Measurements from ENCODE around the gene SYMPK.

The SYMPK gene

DNA sequence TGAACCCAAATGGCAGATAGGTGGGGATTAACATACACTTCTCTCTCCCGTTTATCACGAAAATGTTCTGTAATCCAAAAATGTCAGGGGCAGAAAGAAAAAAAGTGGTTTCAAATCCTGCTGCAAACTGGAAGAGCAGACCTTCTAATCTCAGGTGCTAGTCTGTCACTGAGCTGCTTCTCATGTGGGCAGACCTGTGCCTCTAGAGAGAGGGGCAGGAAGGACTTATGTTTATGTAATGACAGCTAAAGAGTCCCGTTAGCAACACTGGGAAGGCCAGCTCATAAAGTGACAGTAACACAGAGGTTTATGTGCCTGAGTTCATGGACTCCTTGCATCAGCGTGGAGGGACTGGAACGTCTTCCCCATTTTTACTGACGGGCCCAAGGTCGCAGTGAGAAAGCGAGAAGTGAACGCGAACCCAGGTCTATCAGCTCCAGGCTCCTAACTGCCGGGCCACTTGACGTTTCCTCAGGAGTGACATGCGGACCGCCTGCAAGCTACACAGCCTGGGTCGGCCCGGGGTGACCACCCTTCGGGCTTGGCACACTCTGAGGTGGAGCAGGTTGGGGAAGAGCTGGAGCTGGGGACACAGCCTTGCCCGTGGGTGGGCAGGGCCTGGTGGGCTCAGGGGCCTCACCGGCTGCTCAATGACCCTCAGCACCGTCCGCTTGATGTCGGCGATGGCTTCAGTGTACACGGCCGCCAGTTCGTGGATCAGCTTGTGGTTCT, 38.2 kb downstream of the SYMPK start:
- DNase-seq = no peak

DNA sequence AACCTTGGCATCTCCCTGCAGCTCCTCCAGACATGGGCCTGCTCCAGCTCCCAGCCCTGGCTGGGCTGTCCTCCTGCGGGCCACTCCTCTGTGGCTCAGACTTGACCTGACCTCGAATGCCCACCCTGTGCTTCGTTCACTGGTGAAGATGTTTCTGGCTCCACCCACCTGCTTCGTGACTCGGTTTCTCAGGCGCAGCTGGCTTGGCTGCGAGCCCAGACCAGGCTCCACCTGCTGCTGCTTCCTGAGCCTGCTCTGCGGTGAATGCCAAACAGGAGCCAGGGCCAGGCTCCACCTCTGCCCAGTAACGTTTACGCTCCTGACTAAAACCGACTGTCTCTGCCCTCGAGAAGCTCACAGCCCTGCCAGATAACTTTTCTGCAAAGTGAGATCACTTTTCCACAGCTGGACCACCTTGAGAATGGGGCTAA, 38.9 kb downstream of the SYMPK start:
- DNase-seq = peak; percentile 56 to 76

DNA sequence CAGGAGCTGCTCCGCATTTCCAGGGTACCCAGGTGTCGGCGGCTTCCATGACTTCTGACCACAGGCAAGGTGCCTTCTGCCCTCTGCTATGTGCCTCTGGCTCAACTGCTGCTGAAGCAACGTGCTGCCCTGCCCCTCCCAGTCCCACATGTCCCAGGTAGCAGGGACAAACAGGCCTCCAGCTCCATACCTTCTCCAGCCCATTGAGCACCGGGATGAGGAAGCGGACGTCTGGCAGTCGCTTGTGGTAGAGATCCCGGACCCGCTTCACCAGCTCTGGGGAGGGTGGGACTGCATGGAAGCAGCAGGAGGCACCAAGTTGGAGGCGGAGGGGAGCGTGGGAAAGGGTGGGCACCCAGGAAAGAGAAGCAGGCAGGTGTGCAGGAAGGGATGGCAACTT, 39.8 kb downstream of the SYMPK start:
- no peak for DNase-seq

DNA sequence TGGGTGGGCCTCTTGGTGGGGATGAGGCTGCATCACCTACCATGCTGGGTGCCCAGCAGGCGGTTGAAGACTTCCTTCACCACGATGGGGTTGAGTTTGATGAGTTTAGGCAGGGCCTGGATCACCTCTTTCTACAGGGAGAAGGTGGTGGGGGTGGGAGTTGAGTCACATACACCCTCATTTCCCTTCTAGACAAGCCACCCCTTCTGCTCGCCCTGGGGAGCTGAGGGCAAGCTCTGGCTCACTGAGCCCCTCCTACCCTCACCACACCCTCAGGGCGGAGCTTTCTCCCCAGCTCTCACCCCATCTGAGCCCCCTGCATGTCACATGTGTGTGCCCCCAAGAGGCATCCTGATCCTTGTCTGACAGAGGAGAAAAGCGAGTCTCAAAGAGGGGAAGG, 40.2 kb downstream of the SYMPK start:
- no peak for DNase-seq

DNA sequence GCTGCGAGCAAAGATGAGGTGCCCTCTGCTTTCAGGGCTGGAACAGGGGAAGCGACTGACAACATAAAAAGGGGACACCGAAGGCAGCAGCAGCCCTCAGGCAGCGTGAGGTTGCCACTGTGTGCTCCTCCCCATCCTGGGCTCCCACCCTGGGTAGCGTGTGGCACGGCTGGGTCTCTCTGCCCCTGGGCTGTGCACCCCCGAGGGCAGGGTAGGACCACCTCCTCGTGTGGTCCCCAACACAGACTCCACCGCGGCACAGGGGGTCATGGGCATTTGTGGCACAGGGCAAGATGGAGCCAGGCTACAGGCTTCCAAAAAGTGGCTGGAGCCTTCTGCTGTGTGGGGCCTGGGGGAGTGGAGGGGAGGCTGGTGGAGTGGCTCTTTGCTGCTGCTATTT, 41.4 kb downstream of the SYMPK start:
- no peak for DNase-seq

DNA sequence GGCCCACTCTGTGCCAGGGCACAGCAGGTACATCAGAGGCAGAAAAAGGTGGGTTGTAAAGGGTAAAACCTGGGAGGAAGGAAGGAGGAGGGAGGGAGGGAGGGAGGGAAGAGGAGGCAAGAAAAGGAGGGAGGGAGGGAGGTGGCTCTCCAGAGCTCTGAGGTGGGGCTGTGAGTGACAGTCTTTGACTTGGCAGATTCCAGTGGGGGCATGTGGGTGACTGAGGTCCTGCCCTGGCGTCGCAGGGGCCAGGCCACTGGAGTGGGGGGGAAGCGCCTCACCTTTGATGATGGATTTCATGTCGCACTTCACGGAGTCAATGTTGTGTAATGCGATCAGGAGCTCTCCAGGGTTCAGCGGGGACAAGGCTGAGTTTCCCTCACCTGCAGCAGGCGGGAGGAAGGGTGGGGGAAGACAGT, 41.8 kb downstream of the SYMPK start:
- no peak for DNase-seq

DNA sequence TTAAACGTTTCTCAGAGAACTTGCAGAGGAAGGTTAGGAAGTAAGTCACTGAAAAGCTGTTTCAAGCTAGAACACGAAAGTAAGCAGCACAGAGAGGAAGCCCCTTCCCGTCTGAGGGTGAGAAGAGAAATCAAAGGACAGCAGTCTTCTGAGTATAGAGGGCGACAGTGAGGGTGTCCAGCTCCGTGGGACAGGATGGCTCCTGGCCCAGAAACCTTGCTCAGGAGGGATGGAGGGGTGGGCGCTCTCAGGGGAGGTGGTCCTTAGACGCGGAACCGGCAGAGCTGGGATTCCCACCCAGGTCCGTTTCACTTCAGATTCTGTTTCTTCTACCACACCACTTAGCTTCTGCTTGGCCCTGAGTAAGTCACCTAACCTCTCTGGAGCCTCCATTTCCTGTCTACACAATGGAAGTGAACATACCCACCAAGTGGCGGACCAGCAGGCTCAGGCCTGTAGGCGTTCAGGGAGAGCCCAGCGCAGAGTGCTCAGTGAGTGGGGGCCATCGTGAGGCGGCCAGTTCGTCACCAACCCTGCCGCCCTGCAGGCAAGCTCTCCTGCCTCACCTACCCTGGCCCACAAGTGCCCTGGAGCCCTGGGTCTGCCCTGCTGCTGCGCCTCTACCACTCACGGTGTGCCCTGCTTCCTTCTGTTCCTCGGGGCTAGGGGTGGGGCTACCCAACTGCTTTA, 42.4 kb downstream of the SYMPK start:
- DNase-seq = no peak

DNA sequence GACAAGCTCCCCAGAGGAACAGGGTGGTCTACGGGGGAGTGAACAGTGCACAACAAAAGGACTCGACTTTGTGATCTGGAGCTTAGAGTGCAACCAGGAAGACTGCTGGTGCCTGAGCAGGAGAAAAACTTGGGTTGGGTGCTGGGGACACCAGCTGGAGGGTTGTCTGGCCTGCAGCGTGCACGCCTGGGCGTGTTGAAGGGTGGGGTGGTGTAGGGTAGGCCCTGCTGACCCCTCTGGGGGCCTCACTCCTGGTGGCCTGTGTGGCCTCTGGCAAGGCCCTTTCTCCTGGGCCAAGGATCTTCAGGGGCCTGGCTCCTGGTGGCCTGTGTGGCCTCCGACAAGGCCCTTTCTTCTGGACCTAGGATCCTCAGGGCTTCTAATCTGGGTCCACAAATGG, 43.2 kb downstream of the SYMPK start:
- DNase-seq = no peak

DNA sequence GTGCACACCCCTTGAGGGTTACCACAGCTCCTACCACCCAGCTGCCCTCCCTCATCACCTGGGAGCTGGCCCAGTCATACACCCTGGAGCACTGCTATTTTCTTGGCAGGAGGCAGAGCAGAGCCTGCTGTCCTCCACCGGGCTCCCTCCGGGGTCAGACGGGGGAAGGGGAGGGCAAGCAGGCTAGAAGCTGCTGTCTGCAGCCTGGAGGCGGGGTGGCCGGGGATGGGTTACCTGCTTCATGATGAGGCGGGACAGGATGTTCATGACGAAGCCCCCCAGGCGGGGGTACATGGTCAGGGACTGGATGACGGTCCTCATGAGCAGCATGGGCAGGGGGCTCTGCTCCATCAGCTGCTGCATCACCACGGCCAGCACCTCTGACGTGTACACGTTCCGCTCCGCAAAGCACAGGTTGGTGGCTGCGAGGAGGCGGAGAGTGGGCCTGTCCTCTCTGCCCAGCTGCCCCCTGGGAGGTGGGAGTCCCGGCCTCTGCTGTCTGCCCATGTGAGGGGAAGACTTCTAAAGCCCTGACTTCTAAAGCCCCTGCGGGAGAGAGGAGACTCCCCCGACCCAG, 45.1 kb downstream of the SYMPK start:
- peak in 1 of 2 experiments; percentile 18 for DNase-seq

DNA sequence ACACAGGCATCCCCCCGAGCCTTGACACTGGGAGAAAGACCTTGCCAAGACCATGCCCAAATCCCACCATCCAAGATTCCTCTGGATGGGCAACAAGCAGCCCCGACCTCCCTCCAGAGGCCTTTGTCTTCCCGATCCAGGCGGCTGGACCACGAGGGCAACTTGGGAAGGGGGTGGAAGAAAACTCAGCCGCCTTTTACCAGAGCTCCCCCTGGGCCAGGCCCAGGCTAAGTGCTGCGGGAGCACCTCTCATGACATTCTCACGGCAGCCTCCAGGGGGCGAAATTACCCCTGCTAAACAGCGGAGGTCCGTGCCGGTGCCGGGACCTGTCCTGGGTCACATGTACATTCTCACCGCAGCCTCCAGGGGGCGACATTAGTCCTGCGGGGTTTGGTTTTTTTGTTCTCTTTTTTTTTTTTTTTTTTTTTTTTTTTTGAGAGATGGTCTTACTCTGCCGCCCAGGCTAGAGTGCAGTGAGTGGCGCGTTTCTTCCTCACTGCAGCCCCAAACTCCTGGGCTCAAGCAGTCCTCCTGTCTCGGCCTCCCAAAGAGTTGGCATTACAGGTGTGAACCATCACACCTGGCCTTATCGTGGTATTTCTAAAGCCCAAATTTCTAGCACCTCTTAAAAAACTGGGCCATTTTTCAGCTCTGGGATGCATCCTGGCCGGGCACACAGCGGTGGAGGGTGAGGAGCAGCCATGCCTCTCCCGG, 45.8 kb downstream of the SYMPK start:
- DNase-seq = peak; percentile 56 to 78

DNA sequence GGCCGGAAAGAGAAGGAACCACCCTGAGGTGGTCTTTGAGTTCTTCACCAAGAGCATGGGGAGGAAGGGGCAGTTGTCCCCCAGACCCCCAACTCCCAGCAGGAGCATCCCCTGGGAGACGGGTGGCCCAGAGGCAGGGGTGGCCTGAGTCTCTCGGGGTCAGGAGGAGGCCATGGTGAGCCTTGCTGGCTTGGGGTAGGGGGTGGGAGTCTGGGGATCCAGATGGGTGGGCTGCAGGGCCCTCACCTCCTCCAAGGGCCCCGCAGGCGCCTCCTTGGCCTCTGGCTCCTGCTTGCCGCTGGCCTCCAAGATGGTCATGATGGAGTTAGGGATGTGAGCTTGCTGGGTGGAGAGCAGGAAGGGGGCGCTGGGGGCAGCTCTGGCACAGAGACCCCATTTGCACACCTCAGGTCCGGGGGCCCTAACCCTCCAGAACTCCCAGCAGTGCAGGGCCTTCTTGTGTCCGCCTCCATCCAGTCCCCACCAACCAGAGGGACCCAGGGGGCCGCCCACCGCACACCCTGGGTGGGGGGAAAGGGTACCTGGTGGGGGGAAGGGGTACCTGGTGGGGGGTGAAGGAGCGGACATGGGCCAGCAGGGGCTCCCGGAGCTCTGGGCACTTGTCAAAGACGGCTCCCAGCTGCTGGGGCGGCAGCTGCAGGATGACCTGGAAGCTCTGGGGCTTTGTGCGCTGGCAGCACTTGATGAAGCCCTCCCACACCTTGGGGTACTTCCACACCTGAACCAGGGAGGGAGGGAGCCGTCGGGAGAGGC, 46.5 kb downstream of the SYMPK start:
- no peak for DNase-seq

DNA sequence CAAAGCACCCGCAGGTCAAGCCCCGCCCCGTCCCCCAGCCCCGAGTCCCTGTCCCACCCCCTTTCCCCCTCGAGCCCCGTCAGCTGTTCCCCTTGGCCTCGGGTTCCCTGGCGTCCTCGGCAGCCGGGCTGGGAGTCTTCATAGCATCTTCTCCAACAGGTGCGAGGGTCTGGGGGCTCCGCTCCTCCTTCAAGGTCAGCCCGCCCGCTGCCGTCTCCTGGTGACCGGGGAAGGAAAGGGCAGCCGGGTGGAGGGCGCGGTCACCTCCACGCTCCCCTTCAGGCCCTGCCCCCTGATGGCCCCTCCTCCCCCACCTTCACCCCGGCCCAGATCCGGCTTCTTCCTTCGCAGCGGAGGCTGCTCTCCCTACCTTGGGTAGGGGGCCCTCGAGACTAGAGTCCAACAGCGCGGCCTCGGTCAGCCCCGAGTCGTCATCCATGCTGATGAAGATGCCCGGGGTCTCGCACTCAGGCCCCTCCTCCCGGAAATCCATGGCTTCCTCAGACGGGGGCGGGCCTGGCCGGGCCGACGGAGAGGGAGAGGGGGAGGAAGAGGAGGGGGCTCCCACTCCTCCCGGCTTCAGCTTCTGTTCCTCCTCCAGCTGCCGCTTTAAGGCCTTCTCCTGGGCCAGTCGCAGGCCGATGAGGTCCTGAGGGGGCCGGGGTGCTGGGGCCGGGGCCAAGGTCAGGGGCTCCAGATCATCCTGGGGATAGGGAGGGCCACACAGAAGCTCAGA, 47.3 kb downstream of the SYMPK start:
- no peak for DNase-seq

DNA sequence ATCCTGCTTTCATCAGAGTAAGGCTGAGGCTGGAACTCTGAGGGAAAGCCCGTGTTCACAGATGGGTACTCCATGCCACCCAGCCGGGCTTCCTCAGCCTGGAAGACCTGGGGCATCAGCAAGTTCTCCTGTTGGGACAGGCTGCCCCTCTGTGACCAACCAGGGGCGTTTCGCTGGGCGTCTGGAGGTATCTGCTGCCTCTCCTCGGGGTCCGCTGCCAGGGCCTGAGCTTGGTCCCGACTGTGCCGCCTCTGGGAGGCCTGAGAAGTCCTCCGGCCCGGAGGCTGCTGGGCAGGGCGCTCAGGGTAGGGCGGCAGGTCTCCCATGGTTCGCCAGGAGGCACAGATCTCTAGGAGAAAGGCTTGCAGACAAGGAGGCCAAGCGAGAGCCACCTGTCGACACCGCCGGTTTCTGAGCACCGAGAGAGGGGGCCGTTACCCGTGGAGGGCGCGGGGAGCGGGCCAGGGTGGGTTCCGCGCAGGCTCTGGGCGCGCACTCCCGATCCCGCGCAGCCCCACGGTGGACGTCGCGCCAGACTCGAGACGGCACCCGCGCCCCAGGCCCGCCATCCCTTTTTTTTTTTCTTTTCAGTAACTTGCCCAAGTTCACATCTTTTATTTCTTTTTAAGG, 48.0 kb downstream of the SYMPK start, which contains the start of gene RSPH6A:
TSS of gene RSPH6A (minus strand) at position 458 of the 630 bp plus-strand sequence. CDS start at position 326, 132 bp downstream.
- DNase-seq = no peak

DNA sequence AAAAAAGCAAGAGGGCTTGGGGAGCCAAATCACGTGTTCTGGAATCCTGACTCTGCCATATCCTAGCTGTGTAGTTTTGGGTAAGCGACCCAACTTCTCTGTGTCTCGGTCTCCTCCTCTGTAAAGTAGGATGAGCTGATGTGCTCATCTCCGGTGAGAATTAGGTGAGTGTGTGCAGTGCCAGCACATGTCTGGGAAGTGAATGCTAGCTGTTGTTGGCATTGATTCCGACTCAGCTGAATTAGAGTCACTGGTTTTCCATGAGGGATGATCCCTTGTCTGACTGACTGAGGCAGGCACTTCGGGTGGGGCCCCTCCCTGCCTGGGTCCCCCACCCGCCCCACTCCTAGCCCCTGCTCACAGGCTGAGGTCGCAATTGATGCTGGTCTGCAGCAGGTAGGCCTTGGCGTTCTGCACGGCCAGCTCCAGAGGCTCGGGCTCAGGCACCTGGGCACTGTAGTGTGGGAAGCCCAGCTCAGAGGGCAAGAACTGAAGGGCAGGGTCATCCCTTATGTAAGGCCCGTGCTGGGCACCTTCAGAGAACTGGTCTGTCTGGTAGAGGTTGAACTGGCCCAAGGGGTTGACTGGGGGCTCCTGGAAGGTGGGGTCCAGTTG, 48.7 kb downstream of the SYMPK start:
- DNase-seq = no peak

DNA sequence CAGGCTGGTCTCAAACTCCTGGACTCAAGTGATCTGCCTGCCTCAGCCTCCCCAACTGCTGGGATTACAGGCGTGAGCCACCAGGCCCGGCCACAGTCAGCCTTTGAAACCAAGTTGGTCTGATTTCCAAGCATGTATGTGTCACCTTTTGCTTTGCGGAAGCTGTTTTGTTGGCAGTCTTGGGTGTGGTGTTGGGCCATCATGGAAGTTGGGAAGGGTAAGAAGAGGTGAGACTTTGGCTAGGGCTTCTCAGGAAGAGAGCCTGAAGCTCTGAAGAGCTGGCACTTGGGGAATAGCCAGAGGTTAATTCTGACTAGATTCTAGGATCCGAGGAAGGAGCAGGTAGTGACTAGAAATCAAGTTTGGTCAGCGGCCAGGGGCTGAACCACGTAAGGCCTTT, 50.6 kb downstream of the SYMPK start:
- DNase-seq = no peak

DNA sequence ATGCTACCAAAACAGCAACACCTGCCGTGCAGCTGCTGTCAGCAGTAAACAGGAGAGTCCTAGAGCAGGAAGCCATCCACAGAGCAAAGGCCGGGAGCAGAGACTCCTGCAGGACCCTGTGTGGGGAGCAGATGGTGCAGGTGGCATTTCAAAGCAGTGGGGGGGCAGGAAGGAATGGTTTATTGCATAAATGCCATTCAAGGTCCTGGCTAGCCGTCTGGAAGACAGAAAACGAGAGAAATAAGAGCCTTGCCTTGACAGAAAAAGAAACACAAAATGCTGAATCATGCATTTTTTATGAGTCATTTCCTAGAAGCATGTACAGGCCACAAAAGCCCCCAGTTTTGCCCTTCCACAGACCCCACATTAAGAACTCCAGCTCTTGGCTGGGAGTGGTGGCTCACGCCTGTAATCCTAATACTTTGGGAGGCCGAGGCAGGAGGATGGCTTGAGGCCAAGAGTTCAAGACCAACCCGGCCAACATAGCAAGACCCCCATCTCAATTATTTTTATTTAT, 53.2 kb downstream of the SYMPK start:
- peak; percentile 59 to 76 for DNase-seq

DNA sequence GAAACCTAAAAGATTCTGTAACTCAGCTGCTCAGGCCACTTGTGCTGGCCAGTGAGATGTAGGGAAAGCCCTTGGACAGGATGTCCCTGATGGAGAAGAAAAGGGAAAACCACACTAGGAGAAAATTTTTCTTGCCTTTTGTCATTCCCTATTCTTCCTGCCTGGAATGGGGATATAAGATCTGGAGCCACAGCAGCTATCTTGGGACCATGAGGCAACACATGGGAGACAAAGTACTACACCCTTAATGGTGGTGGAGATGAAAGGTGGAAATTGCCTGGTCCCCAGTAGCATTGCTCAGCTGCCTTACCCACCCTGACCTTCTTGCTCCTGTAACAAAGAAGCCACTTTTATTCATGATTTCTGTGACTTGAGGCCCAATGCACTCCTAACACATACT, 57.2 kb downstream of the SYMPK start:
- no peak for DNase-seq

DNA sequence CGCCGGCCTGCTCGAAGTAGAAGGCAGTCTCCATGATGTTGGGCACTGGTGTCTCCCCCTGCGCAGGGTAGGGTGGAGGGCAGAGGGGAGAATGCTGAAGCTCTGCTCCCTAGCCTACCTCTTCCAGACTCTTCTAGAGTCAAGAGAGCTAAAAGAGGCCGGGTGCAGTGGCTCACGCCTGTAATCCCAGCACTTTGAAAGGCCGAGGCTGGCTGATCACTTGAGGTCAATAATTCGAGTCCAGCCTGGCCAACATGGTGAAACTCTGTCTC, 58.1 kb downstream of the SYMPK start:
- DNase-seq = no peak

DNA sequence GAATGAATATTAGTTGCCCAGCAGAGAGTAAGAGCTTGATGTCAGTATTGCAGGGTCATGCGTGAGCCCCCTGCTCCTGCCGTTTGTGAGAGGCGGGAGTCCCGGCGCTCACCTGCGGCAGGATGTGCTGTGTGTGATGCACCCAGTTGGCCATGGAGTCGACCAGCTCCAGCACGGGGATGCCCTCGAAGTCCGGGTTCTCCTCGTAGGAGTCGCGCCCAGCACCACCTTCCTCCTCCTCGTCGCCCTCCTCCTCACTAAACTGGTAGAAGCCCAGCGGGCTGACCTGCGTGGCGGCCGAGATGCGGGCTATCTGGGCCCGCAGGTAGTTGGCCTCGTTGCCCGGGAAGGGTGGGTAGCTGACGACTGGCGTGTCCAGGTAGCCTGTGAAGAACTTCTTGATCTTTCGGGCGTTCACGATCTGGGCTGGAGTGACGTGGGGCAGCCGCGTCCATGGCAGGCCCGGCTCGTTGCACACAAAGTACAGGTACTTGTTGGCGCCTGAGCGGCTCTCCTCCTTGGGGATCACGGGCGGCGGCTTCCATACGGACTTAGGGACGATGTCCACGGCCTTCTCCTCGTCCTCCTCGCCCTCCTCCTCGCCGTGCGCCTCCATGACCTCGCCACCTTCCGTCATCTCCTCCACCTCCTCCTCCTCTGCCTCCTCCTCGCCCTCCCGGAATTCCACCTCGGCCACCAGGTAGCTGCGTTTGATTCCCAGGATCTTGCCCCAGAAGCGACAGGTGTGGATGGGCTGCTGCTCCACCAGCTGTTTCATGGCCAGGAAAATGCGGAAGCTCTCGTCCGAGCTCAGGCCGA, 58.6 kb downstream of the SYMPK start:
- DNase-seq = no peak

DNA sequence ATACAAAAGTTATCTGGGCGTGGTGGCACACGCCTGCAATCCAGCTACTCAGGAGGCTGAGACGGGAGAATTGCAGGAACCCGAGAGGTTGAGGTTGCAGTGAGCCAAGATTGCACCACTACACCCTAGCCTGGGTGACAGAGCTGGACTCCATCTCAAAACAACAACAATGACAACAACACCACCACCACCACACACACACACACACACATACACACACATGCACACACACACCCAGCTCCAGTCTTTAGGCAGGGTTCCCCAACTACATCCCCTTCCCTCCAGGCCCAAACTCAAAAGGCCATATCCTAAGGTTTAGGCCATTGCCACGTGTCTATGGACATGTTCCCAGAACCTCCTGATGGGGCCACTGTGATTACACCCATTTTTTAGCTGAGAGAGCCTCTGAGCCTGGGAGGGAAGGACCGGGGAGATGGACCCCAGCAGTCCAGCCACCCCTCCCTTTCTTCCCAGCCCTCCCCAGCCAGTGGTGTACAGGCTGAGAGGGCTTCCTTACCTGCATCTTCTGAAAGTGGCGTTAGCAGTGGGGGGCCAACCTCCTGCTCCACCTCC, 61.3 kb downstream of the SYMPK start:
- DNase-seq = no peak

Measured in NCI-H2081 (cell line).